SU-DHL-6 (cell line): ENCODE measurements around the gene PCNX4.

ENCODE experiments used
- EZH2phosphoT487 ChIP-seq: fragments of 200-600 bp; sonication (generic), shearing (Covaris generic); conservative IDR thresholded peaks from 2 replicates; pipeline ENCODE4 v1.6.1; 2018; ENCODE audit warnings: mild to moderate bottlenecking, antibody characterized with exemption, low read length, moderate library complexity, mixed read lengths
- TF ChIP-seq, protein P1 (sequence below): fragments of 200-600 bp; sonication (generic); IDR thresholded peaks from one replicate; pipeline ENCODE4 v1.5.1; 2017; ENCODE audit warnings: antibody characterized with exemption, mild to moderate bottlenecking, low read length, moderate library complexity; ENCODE audit not compliant: insufficient read depth, poor library complexity, severe bottlenecking

DNA sequence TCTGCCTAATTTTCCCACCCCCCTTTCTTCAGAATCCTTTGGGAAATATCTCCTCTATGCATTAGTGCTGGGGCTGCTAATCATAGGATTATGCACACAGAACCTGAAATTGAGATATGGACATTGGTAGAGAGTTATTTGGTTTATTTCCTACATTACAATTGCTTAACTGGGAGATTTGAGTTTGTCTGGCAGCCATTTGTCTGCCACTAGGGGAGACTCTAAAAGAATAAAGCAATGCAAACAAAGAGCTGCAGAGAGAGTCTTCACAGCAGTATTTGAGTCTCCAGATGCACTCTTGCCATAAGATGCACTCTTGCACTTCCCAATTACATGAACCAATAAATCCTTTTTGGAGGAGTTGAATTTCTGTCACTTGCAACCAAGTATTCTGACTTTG is 12.0 kb upstream of the PCNX4 start:
- TF ChIP-seq, protein P1, sequence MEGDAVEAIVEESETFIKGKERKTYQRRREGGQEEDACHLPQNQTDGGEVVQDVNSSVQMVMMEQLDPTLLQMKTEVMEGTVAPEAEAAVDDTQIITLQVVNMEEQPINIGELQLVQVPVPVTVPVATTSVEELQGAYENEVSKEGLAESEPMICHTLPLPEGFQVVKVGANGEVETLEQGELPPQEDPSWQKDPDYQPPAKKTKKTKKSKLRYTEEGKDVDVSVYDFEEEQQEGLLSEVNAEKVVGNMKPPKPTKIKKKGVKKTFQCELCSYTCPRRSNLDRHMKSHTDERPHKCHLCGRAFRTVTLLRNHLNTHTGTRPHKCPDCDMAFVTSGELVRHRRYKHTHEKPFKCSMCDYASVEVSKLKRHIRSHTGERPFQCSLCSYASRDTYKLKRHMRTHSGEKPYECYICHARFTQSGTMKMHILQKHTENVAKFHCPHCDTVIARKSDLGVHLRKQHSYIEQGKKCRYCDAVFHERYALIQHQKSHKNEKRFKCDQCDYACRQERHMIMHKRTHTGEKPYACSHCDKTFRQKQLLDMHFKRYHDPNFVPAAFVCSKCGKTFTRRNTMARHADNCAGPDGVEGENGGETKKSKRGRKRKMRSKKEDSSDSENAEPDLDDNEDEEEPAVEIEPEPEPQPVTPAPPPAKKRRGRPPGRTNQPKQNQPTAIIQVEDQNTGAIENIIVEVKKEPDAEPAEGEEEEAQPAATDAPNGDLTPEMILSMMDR, result no peak
- no peak for TF ChIP-seq EZH2phosphoT487
